GM18909 (cell line): ENCODE measurements around the gene SMIM9.
"Not testable (repeated sequence)": the region's sequence is repeated elsewhere in the genome, so short reads cannot be mapped to it uniquely, and the experiment has no call there.

ENCODE experiments used
- ATAC-seq: cut with Tn5 transposase; IDR thresholded peaks from one replicate; pipeline ENCODE4 v1.9.1; 2021; ENCODE audit warnings: mild to moderate bottlenecking; ENCODE audit not compliant: unreplicated experiment, poor library complexity

The SMIM9 gene

DNA sequence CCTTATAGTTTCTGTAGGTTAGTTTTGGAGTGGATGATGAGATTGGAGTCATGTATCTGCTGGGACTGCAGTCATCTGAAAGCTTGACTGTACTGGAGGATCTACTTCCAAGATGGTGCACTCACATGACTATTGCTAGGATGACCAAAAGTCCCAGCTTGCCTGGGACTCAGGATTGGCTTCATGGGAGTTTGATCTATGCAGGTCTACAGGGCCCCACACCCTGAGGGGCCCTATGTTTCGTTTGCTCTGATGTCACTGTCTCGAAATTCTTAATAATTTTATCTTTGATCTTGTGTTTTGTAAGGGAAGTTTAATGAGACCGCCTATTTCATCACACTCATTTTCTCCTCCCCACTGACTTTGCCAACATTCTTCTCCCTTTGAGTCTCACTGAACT lies at the start of gene SMIM9:
SMIM9 (minus strand) TSS at position 101 of the 400 bp plus-strand sequence. CDS start 3,806 bp downstream, outside the sequence.
- ATAC-seq = no peak

DNA sequence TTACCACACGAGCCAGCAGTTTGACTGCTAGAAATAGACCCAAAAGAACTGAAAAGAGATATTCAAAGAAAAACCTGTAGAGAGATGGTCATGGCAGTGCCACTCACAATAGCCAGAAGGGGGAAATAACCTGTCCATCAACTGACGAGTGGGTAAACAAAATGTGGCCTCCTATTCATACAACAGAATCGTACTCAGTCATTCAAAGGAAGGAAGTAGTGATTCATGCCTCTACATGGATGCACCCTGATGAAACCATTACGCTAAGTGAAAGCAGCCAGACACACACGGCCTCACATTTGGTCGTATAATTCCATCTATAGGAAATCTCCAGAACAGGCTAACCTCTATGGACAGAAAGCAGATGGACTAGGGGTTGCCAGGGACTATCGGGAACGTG lies 49.6 kb upstream of the SMIM9 start:
- not testable (repeated sequence) for ATAC-seq

DNA sequence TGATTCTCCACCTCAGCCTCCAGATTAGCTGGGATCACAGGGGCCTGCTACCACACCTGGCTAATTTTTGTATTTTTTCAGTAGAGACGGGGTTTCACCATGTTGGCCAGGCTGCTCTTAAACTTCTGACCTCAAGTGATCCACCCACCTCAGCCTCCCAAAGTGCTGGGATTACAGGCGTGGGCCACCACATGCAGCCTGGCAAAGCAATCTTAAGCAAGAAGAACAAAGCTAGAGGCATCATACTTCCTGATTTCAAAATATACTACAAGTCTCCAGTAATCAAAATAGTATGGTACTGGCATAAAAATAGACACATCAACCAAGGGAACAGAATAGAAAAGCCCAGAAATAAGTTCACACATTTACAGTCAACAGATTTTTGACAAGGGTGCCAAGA lies 38.9 kb upstream of the SMIM9 start:
- no peak for ATAC-seq

DNA sequence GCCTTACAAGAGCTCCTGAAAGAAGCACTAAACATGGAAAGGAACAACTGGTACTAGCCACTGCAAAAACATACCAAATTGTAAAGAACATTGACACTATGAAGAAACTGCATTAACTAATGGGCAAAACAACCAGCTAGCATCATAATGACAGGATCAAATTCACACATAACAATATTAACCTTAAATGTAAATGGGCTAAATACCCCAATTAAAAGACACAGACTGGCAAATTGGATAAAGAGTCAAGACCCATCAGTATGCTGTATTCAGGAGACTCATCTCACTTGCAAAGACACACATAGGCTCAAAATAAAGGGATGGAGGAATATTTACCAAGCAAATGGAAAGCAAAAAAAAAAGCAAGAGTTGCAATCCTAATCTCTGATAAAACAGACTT lies 34.1 kb upstream of the SMIM9 start:
- not testable (repeated sequence) for ATAC-seq

DNA sequence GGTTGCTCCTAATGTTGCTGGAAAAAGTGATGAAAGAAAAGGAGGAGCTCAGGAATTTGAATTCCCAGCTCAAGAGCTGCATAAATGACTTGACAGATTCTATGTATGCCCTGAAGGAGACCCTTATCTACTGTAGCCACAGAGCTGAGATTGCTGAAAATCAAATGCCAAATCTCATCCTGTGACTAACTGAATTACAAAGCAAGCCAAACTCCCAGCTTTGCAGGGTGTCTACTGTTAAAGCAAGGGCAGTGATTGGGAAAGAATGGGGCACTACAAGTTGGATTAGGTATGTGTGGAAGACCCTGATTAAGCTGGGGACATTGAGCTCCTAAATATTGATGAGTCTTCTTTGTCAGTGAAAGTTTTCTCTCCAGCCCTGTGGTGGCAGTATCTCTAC lies 20.8 kb upstream of the SMIM9 start:
- ATAC-seq = no peak

DNA sequence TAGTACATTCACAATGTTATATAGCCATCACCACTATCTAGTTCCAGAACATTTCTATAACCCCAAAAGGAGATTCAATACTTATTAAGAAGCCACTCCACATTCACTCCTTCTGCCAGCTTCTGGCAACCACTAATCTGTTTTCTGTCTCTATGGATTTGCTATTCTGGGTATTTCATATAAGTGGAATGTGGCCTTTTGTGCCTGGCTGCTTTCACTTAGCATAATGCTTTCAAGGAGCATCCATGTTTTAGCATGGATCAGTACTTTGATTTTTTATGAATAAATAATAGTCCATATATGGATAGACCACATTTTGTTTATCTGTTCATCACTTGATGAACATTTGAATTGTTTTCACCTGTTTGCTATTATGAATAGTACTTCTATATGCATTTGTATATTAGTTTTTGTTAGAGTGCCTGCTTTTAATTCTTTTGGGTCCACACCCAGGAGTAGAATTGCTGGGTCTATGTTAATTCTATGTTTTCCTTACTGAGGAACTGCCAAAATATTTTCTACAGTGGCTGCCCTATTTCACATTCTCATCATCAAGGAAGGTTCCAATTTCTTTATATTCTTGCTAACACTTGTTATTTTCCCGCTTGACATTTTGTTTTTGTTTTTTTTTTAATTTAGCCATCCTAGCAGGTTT lies 16.6 kb upstream of the SMIM9 start:
- no peak for ATAC-seq

DNA sequence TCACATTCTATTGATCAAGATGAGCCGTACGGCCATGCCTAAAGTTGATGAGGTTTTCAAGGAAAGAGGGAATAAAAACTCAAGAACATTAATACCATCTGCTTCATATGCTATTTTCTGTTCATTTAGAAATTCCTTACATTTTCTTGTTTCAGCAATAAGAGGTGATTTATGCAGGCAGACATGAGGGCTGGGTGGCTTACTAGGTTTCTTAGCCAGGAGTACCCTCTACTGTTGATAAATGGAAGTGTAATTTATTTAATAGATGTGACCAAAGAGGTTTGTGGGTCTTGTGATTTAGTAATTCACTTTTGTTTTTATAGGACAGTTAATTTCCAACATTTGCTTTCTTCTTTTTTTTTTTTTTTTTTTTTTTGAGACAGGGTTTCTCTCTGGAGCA lies 6.4 kb upstream of the SMIM9 start:
- ATAC-seq = no peak

DNA sequence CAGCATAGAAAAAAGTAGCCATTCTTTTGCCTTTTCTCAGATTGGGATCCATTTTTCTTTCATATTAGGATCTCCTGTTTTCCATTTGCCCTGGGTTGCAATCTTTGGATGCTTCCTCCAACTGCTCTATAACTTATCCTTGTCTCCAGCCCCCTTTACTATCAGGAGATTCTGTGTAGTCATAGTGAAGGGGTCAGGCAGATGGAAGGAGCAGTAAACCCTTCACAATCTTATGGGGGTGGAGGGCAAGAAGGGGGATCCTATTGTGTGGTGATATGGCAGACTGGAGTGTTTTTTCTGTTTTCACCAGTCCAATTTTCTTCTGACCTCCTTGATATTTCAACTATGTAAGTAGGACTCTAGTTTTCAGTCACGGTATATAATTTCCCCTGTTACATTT lies 1.7 kb upstream of the SMIM9 start:
- ATAC-seq = no peak

DNA sequence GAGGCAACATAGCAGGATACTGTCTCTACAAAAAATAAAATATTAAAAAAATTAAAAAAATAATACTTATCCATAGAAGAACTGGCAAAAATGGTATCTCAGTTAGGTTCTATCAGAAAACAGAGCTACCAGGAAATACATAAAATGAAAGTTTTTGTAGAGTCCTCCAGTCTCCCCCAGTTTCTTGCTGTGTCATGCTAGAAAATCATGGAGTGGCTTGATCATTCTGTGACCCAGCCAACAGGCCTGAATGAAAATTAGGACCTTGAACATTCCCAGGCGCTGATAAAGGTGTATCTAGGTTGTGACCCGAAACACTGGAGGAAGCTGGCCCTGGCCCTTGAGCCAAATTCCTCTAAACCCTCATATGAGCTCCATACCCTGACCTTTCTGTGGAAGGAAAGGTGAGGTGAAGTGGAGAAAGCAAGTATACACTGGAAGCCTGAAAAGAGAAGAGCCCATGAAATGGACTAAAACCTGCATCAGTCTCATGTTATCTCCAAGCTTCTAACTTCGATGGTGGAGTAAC lies 652 bp downstream of the SMIM9 start:
- no peak for ATAC-seq

DNA sequence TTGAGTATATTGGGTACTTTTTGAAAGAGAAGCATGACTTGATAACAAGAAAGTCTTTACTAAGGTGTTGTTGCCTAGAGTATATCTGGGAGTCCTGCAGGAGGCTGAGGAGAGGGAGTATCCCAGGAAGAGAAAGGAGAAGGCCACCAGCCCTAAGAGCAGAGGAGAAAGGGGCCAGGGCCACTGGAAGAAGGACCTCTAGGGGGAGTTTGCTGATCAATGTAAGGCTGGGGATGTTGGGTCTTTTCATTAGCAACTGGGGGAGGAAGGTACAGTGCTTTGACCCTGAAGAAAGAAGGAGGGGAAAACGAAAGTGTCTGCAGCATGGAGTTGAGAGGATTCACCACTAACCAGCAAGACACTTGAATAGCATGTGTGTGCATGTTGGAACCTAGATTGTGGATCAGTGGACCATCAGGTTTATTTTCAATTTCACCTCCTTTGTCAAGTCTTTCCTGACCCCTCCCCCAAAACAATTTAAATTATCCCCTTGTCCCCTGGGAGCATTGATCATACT lies 4.5 kb downstream of the SMIM9 start:
- ATAC-seq = no peak

DNA sequence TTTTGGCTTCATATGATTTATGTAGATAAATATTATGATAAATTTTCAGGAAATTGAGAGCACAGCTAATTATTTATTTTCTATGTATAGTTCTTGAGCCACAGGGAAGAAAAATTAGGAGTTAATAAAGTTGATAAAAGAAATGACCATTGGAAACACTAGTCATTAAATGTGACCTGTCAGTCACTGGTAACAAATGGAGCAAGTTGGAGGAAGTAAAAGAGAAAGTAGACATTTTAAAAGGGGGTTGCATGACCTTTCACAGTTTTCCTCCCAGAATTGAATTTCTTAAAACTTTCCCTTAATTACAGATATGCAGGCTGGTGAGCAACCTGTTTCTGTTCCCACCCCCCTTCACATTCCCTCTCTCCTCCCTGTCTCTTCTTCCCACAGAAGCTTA lies 5.3 kb downstream of the SMIM9 start:
- no peak for ATAC-seq

DNA sequence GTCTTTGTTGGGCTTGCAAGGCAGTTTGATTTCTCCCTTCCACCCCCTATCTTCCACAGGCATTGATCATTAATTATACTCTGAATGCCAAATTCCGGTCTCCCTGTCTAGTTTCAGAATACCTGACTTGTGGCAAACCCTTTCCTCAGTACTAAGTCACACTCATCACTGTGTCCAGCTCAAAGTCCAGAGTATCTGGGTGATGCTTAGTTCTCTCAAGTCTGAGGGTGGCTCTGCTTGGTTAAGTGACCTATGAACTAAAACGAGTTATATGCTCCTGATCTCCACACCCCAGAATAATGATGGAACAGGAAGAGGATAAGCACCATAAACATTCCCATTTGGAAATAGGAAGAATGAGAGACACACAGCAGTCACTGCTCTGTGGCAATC lies 6.5 kb downstream of the SMIM9 start:
- peak; percentile 21 for ATAC-seq

DNA sequence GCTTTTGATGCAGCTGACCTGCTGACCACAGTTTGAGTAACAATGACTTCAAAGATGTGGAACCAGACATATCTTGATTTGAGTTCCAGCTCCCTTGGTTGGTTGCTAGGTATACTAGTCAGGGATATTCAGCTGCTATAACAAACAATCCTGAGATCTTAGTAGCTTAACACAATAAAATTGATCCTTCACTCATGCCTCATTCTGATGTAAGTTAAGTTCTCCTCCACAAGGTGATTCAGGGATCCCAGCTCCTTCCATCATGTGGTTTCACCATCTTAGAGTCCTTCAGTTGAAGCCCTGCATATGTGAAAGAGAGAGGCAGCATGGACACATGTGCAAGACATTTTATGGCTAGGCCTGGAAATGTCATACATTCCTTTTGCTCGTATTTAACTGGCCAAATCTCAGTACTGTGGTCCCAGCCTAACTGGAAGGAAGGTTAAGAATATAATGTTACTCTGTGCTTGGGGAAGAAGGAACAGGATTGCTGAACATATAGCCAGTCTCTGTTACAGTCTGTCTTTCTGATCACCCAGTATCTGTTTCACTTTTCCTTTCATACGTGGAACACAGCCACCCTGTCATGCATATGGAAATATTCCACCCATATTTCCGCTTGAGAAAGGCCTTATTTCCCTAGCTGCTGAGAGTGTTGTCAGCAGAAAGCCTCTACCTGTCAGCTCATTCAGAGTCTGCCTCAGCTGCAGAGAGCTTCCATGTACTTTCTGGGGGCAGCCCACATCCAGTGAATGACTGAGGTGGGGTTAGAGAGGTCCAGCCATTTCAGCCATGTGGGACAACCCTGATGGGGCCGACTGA lies 7.1 kb downstream of the SMIM9 start:
- peak; percentile 93 for ATAC-seq

DNA sequence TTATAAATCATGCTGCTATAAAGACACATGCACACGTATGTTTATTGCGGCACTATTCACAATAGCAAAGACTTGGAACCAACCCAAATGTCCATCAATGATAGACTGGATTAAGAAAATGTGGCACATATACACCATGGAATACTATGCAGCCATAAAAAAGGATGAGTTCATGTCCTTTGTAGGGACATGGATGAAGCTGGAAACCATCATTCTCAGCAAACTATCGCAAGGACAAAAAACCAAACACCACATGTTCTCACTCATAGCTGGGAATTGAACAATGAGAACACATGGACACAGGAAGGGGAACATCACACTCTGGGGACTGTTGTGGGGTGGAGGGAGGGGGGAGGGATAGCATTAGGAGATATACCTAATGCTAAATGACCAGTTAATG lies 8.9 kb downstream of the SMIM9 start:
- ATAC-seq = not testable (repeated sequence)

DNA sequence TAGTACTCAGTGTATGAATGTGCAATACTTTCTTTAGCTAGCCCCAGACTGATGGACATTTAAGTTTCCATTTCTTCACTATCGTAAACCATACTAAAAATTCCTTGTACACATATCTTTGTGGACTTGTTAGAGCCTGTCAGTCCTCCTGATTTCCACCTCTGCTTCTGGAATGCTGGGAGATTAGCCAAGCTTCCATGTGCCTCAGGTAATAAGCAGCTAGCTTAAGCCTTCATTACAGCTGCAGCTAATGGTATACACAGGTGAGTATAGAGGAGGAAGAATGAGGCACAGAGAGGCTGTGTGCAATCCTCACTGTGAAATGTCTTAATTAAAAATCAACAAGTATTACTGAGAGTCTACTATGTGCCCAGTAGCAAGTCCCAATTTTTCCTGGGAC lies 9.8 kb downstream of the SMIM9 start:
- no peak for ATAC-seq

DNA sequence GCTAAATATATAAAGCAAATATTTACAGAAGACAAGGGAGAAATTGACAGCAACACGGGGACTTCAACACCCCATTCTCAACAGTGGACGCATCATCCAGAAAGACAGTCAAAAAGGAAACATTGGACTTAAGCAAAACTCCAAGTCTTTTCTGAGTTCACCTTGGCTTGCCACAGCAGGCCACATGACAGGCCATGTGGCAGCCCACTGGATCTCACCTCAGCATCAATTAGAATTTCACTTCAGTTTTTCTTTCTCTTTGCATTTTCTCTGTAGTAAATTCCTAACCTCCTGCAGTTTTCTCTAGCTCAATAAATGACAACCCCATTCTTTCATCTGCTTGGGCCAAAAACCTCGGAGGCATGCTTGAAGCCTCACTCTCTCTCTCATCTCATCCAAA lies 12.4 kb downstream of the SMIM9 start:
- no peak for ATAC-seq

DNA sequence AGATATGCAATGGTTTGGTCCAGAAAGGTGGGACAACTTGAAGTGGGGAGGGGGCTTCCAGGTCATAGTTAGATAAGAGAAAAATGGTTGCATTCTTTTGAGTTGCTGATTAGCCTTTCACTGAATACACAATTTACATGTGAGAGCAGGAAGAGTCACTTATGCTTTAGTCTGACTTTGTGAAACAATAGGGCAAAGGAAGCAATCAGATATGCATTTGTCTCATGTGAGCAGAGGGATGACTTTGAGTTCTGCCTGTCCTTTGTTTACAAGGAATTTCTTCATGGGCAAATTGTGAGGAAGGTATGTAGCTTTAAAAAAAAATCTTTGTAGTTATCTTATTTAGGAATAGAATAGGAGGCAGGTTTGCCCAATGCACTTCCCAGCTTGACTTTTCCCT lies 12.9 kb downstream of the SMIM9 start:
- ATAC-seq = no peak

DNA sequence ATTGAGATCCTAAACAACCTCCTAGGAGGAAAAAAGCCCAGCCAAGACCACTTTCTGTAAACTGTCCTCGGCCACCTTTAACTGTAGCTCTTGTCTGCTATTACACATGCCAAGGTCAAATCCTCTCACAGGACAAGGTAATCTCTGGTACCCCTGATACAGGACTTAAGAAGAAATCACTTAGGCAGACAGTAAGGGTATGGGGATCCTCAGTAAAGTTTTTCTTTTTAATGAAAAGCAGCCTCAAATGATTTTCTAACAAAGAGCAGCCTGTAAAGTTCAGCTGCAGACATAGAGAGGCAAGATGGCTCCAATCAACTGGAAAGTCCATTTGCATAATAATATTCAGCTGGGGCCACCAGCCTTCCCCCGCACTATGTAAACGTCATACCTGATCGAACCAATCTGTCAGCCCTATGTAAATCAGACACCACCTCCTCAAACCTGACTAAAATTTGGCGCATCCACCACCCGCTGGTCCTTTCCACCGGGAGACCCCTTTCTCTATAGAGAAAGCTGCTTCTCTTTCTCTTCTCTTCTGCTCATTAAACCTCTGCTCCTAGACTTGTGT lies 14.6 kb downstream of the SMIM9 start:
- peak; percentile 47 for ATAC-seq

DNA sequence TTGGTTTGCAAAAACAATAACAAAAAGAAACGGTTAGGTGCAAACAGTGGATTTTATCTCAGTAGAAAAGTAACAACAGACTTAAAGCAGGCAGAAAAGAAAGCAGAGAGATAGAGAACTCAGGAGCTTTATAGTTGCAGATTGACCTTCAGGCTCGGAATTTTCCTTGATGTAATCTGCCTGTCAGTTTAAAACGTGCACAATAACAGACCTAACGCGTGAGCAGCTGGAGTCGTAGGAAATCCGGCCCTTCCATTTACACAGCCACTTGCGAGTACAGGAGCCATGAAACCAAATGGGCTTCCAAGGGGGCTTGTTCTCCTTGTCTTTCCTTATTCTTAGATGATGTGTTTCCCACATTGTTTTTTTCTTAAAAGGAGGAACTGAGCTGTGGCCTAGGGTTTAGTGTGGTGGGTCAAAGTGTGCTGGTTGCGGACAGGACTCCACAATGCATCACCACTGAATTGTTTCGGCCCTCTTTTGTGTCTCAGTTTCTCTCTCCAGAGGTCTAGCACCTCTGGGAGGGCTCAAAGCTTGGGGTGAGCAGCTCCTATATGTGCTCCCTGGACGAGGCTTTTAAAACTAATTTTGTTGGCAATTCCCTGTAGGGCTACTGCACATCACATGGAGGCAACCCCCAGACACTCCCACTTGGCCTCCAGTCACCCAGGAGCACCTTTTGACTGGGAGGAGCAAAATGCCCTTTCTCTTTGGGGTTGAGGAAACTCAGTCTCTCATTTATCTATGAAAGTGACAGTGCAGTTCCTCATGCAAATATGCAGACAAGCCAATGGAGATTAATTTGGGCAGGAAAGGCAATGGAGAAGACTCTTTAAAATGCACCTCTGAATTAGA lies 15.3 kb downstream of the SMIM9 start:
- ATAC-seq = no peak

DNA sequence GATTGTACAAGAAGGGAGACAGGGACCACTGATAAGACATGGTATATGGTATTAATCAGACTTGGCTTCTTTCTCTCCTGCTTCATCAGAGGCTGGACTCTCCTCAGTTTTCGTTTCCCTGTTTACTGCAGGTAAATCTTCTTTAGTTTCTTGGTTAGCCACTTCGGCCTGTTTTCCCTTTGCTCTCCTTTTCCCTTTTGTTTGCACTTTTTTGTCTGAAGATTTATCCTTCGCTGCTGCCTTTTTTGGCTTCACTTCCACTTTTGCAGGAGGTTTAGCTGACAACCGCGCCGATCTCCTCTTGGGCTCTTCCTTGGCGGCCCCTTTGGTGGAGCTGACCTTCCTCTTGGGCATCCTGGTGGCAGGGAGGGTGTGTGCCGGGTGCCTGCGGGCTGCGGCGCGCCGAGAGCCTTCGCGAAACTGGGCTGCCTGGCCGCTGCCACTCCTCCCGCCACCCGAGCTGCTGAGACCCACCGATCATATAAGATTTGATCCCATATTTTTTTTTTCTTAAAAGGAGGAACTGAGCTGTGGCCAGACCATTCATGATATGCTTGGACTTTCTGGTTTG lies 17.3 kb downstream of the SMIM9 start:
- ATAC-seq = not testable (repeated sequence)
